Muscle layer of colon (tissue), 2 donors: ENCODE measurements around the gene NT5M.

Experiments used
- H3K27ac ChIP-seq: one replicate; pipeline ENCODE4 v1.7.0; 2013; ENCODE audit warnings: low read depth, mild to moderate bottlenecking, low read length, moderate library complexity
- H3K27me3 ChIP-seq, 2 donors: one replicate each; pipeline ENCODE4 v1.7.0; 2013; ENCODE audit warnings: low read length in 2 of 2, mild to moderate bottlenecking in 2 of 2; ENCODE audit not compliant: insufficient read depth in 2 of 2, control insufficient read depth in 1 of 2
- H3K36me3 ChIP-seq: one replicate; pipeline ENCODE4 v1.7.0; 2013; ENCODE audit warnings: mild to moderate bottlenecking, low read length; ENCODE audit not compliant: insufficient read depth
- H3K4me1 ChIP-seq: one replicate; pipeline ENCODE4 v1.7.0; 2013; ENCODE audit warnings: mild to moderate bottlenecking, low read length; ENCODE audit not compliant: insufficient read depth
- H3K4me3 ChIP-seq, 2 donors: one replicate each; pipeline ENCODE4 v1.7.0; 2013; ENCODE audit warnings: low read length in 2 of 2, low read depth in 1 of 2, mild to moderate bottlenecking in 1 of 2, moderate library complexity in 1 of 2
- H3K9ac ChIP-seq: one replicate; pipeline ENCODE4 v1.7.0; 2013; ENCODE audit warnings: low read length
- H3K9me3 ChIP-seq: one replicate; pipeline ENCODE4 v1.7.0; 2013; ENCODE audit warnings: mild to moderate bottlenecking, low read length
- donor health status: abdominal sarcoma.
- donor health status: Adenocarcinoma of cecum.

Gene NT5M

GRCh38 chr17:17324616-17325015 is 21.4 kb downstream of the NT5M start:
- Histone ChIP-seq H3K4me1 (no peaks in the 10 kb centered on the region), H3K27ac (no peak overlapping the region), H3K36me3 (no peaks in the 10 kb centered on the region)

GRCh38 chr17:17325228-17325627 is 22.1 kb downstream of the NT5M start:
- Histone ChIP-seq H3K4me3 (no peak overlapping the region), H3K27me3 (no peaks in the 10 kb centered on the region), H3K9me3 (no peaks in the 10 kb centered on the region), H3K27ac (no peak overlapping the region), H3K4me1 (no peaks in the 10 kb centered on the region), H3K36me3 (no peaks in the 10 kb centered on the region), H3K9ac (no peak overlapping the region)

More at GRCh38 chr17:17324616-17325015, 21.4 kb downstream of the NT5M start:
- H3K4me3 ChIP-seq = no peak overlapping the region
- H3K9me3 ChIP-seq = no peaks in the 10 kb centered on the region
- no peaks in the 10 kb centered on the region for H3K27me3 ChIP-seq
- H3K9ac ChIP-seq = no peak overlapping the region

- Histone ChIP-seq H3K9ac (no peak overlapping the region), H3K4me3 (no peak overlapping the region), H3K27me3 (no peaks in the 10 kb centered on the region), H3K9me3 (no peaks in the 10 kb centered on the region), H3K36me3 (no peaks in the 10 kb centered on the region), H3K27ac (no peak overlapping the region), H3K4me1 (no peaks in the 10 kb centered on the region)
Measured at GRCh38 chr17:17325816-17326215, 22.6 kb downstream of the NT5M start.

- no peaks in the 10 kb centered on the region for H3K27me3 ChIP-seq
- no peaks in the 10 kb centered on the region for H3K36me3 ChIP-seq
- H3K27ac ChIP-seq = no peak overlapping the region
- H3K9ac ChIP-seq = no peak overlapping the region
- H3K9me3 ChIP-seq = no peaks in the 10 kb centered on the region
- no peaks in the 10 kb centered on the region for H3K4me1 ChIP-seq
- H3K4me3 ChIP-seq = no peak overlapping the region
Measured at GRCh38 chr17:17326275-17326875, 23.2 kb downstream of the NT5M start.

GRCh38 chr17:17328251-17328650 is 25.1 kb downstream of the NT5M start:
- H3K9ac ChIP-seq = no peak overlapping the region
- no peak overlapping the region for H3K4me3 ChIP-seq
- no peaks in the 10 kb centered on the region for H3K4me1 ChIP-seq
- no peaks in the 10 kb centered on the region for H3K9me3 ChIP-seq
- no peak overlapping the region for H3K27ac ChIP-seq
- no peaks in the 10 kb centered on the region for H3K27me3 ChIP-seq
- H3K36me3 ChIP-seq = no peaks in the 10 kb centered on the region

GRCh38 chr17:17341452-17341851 is 38.3 kb downstream of the NT5M start:
- Histone ChIP-seq H3K27me3 (no peaks in the 10 kb centered on the region), H3K27ac (no peak overlapping the region), H3K9ac (no peak overlapping the region), H3K9me3 (no peaks in the 10 kb centered on the region), H3K4me1 (no peaks in the 10 kb centered on the region), H3K4me3 (no peak overlapping the region), H3K36me3 (no peaks in the 10 kb centered on the region)

- Histone ChIP-seq H3K4me1 (no peaks in the 10 kb centered on the region), H3K9me3 (no peaks in the 10 kb centered on the region), H3K4me3 (no peak overlapping the region), H3K36me3 (no peaks in the 10 kb centered on the region), H3K27ac (no peak overlapping the region), H3K27me3 (no peaks in the 10 kb centered on the region), H3K9ac (no peak overlapping the region)
Measured at GRCh38 chr17:17342242-17342945, 39.2 kb downstream of the NT5M start.

GRCh38 chr17:17343160-17343735 is 40.1 kb downstream of the NT5M start:
- H3K4me1 ChIP-seq = no peaks in the 10 kb centered on the region
- H3K27ac ChIP-seq = no peak overlapping the region
- no peaks in the 10 kb centered on the region for H3K9me3 ChIP-seq
- H3K36me3 ChIP-seq = no peaks in the 10 kb centered on the region
- no peak overlapping the region for H3K4me3 ChIP-seq
- H3K9ac ChIP-seq = no peak overlapping the region
- H3K27me3 ChIP-seq = no peaks in the 10 kb centered on the region

GRCh38 chr17:17343896-17344506 is 40.8 kb downstream of the NT5M start:
- Histone ChIP-seq H3K9me3 (no peaks in the 10 kb centered on the region), H3K4me1 (no peaks in the 10 kb centered on the region), H3K27me3 (no peaks in the 10 kb centered on the region), H3K36me3 (no peaks in the 10 kb centered on the region), H3K9ac (no peak overlapping the region), H3K4me3 (no peak overlapping the region), H3K27ac (no peak overlapping the region)

- Histone ChIP-seq H3K9ac (no peak overlapping the region), H3K9me3 (no peaks in the 10 kb centered on the region), H3K4me1 (no peaks in the 10 kb centered on the region), H3K27ac (no peak overlapping the region), H3K36me3 (no peaks in the 10 kb centered on the region), H3K4me3 (no peak overlapping the region), H3K27me3 (no peaks in the 10 kb centered on the region)
Measured at GRCh38 chr17:17344507-17345293, 41.5 kb downstream of the NT5M start.

GRCh38 chr17:17345294-17345597 is 42.1 kb downstream of the NT5M start:
- no peak overlapping the region for H3K4me3 ChIP-seq
- no peak overlapping the region for H3K9ac ChIP-seq
- H3K36me3 ChIP-seq = no peaks in the 10 kb centered on the region
- H3K27me3 ChIP-seq = no peaks in the 10 kb centered on the region
- H3K4me1 ChIP-seq = no peaks in the 10 kb centered on the region
- H3K27ac ChIP-seq = no peak overlapping the region
- no peaks in the 10 kb centered on the region for H3K9me3 ChIP-seq
